Measurements from ENCODE around the gene GGCT.
"Not testable (repeated sequence)": the region's sequence is repeated elsewhere in the genome, so short reads cannot be mapped to it uniquely, and the experiment has no call there.

GGCT gene

GRCh38 chr7:30543115-30543514 is 38.5 kb upstream of the GGCT start:
- not testable (repeated sequence) for H3K4me3 ChIP-seq (ENCODE audit: low read length in 2 of 2); H3K27ac ChIP-seq (ENCODE audit: low read depth in 2 of 2, low read length in 2 of 2); H3K9me3 ChIP-seq (ENCODE audit: control insufficient read depth in 2 of 2, low read length in 2 of 2); H3K27me3 ChIP-seq (ENCODE audit: control insufficient read depth in 2 of 2, insufficient read depth in 2 of 2, low read length in 2 of 2); H3K9ac ChIP-seq (ENCODE audit: low read depth in 1 of 2, low read length in 2 of 2); H3K4me1 ChIP-seq (ENCODE audit: control insufficient read depth in 2 of 2, insufficient read depth in 2 of 2, low read length in 2 of 2); H3K36me3 ChIP-seq (ENCODE audit: control insufficient read depth in 2 of 2, insufficient read depth in 2 of 2, low read length in 2 of 2)

GRCh38 chr7:30533886-30534285 is 29.3 kb upstream of the GGCT start:
- Histone ChIP-seq H3K4me1 (ENCODE audit: control insufficient read depth in 2 of 2, insufficient read depth in 2 of 2, low read length in 2 of 2) (no peaks in the 10 kb centered on the region), H3K9me3 (ENCODE audit: control insufficient read depth in 2 of 2, low read length in 2 of 2) (no peaks in the 10 kb centered on the region), H3K27ac (ENCODE audit: low read depth in 2 of 2, low read length in 2 of 2) (no peak overlapping the region), H3K36me3 (ENCODE audit: control insufficient read depth in 2 of 2, insufficient read depth in 2 of 2, low read length in 2 of 2) (no peaks in the 10 kb centered on the region), H3K4me3 (ENCODE audit: low read length in 2 of 2) (no peak overlapping the region), H3K27me3 (ENCODE audit: control insufficient read depth in 2 of 2, insufficient read depth in 2 of 2, low read length in 2 of 2) (no peaks in the 10 kb centered on the region), H3K9ac (ENCODE audit: low read depth in 1 of 2, low read length in 2 of 2) (no peak overlapping the region)

GRCh38 chr7:30531286-30531685 is 26.7 kb upstream of the GGCT start:
- Histone ChIP-seq H3K9me3 (ENCODE audit: control insufficient read depth in 2 of 2, low read length in 2 of 2) (no peaks in the 10 kb centered on the region), H3K36me3 (ENCODE audit: control insufficient read depth in 2 of 2, insufficient read depth in 2 of 2, low read length in 2 of 2) (no peaks in the 10 kb centered on the region), H3K9ac (ENCODE audit: low read depth in 1 of 2, low read length in 2 of 2) (no peak overlapping the region), H3K4me1 (ENCODE audit: control insufficient read depth in 2 of 2, insufficient read depth in 2 of 2, low read length in 2 of 2) (no peaks in the 10 kb centered on the region), H3K27me3 (ENCODE audit: control insufficient read depth in 2 of 2, insufficient read depth in 2 of 2, low read length in 2 of 2) (no peaks in the 10 kb centered on the region), H3K27ac (ENCODE audit: low read depth in 2 of 2, low read length in 2 of 2) (no peak overlapping the region), H3K4me3 (ENCODE audit: low read length in 2 of 2) (no peak overlapping the region)

- H3K27me3 ChIP-seq (ENCODE audit: control insufficient read depth in 2 of 2, insufficient read depth in 2 of 2, low read length in 2 of 2): no peaks in the 10 kb centered on the region
- no peaks in the 10 kb centered on the region for H3K4me1 ChIP-seq (ENCODE audit: control insufficient read depth in 2 of 2, insufficient read depth in 2 of 2, low read length in 2 of 2)
- H3K9ac ChIP-seq (ENCODE audit: low read depth in 1 of 2, low read length in 2 of 2): no peak overlapping the region
- H3K36me3 ChIP-seq (ENCODE audit: control insufficient read depth in 2 of 2, insufficient read depth in 2 of 2, low read length in 2 of 2): no peaks in the 10 kb centered on the region
- no peaks in the 10 kb centered on the region for H3K9me3 ChIP-seq (ENCODE audit: control insufficient read depth in 2 of 2, low read length in 2 of 2)
- no peak overlapping the region for H3K4me3 ChIP-seq (ENCODE audit: low read length in 2 of 2)
- no peak overlapping the region for H3K27ac ChIP-seq (ENCODE audit: low read depth in 2 of 2, low read length in 2 of 2)
These were observed 25.7 kb upstream of the GGCT start for GRCh38 chr7:30530373-30530772.

GRCh38 chr7:30528779-30529178 is 24.1 kb upstream of the GGCT start:
- H3K9me3 ChIP-seq (ENCODE audit: control insufficient read depth in 2 of 2, low read length in 2 of 2): no peaks in the 10 kb centered on the region
- H3K4me3 ChIP-seq (ENCODE audit: low read length in 2 of 2): no peak overlapping the region
- H3K9ac ChIP-seq (ENCODE audit: low read depth in 1 of 2, low read length in 2 of 2): no peak overlapping the region
- H3K27me3 ChIP-seq (ENCODE audit: control insufficient read depth in 2 of 2, insufficient read depth in 2 of 2, low read length in 2 of 2): no peaks in the 10 kb centered on the region
- no peak overlapping the region for H3K27ac ChIP-seq (ENCODE audit: low read depth in 2 of 2, low read length in 2 of 2)
- peaks cover 0 to 5% of the 10 kb centered on the region in 2 donors for H3K4me1 ChIP-seq (ENCODE audit: control insufficient read depth in 2 of 2, insufficient read depth in 2 of 2, low read length in 2 of 2)
- H3K36me3 ChIP-seq (ENCODE audit: control insufficient read depth in 2 of 2, insufficient read depth in 2 of 2, low read length in 2 of 2): no peaks in the 10 kb centered on the region

GRCh38 chr7:30527297-30527696 is 22.7 kb upstream of the GGCT start:
- H3K27me3 ChIP-seq (ENCODE audit: control insufficient read depth in 2 of 2, insufficient read depth in 2 of 2, low read length in 2 of 2); H3K27ac ChIP-seq (ENCODE audit: low read depth in 2 of 2, low read length in 2 of 2); H3K9ac ChIP-seq (ENCODE audit: low read depth in 1 of 2, low read length in 2 of 2); H3K9me3 ChIP-seq (ENCODE audit: control insufficient read depth in 2 of 2, low read length in 2 of 2); H3K4me3 ChIP-seq (ENCODE audit: low read length in 2 of 2); H3K4me1 ChIP-seq (ENCODE audit: control insufficient read depth in 2 of 2, insufficient read depth in 2 of 2, low read length in 2 of 2); H3K36me3 ChIP-seq (ENCODE audit: control insufficient read depth in 2 of 2, insufficient read depth in 2 of 2, low read length in 2 of 2): not testable (repeated sequence)

GRCh38 chr7:30526163-30526562 is 21.5 kb upstream of the GGCT start:
- no peak overlapping the region for H3K9ac ChIP-seq (ENCODE audit: low read depth in 1 of 2, low read length in 2 of 2)
- peaks cover 0 to 15% of the 10 kb centered on the region in 2 donors for H3K4me1 ChIP-seq (ENCODE audit: control insufficient read depth in 2 of 2, insufficient read depth in 2 of 2, low read length in 2 of 2)
- H3K27me3 ChIP-seq (ENCODE audit: control insufficient read depth in 2 of 2, insufficient read depth in 2 of 2, low read length in 2 of 2): no peaks in the 10 kb centered on the region
- no peaks in the 10 kb centered on the region for H3K9me3 ChIP-seq (ENCODE audit: control insufficient read depth in 2 of 2, low read length in 2 of 2)
- H3K27ac ChIP-seq (ENCODE audit: low read depth in 2 of 2, low read length in 2 of 2): no peak overlapping the region
- no peaks in the 10 kb centered on the region for H3K36me3 ChIP-seq (ENCODE audit: control insufficient read depth in 2 of 2, insufficient read depth in 2 of 2, low read length in 2 of 2)
- no peak overlapping the region for H3K4me3 ChIP-seq (ENCODE audit: low read length in 2 of 2)

- no peaks in the 10 kb centered on the region for H3K9me3 ChIP-seq (ENCODE audit: control insufficient read depth in 2 of 2, low read length in 2 of 2)
- H3K4me3 ChIP-seq (ENCODE audit: low read length in 2 of 2): no peak overlapping the region
- H3K27ac ChIP-seq (ENCODE audit: low read depth in 2 of 2, low read length in 2 of 2): no peak overlapping the region
- no peak overlapping the region for H3K9ac ChIP-seq (ENCODE audit: low read depth in 1 of 2, low read length in 2 of 2)
- no peaks in the 10 kb centered on the region for H3K27me3 ChIP-seq (ENCODE audit: control insufficient read depth in 2 of 2, insufficient read depth in 2 of 2, low read length in 2 of 2)
- H3K36me3 ChIP-seq (ENCODE audit: control insufficient read depth in 2 of 2, insufficient read depth in 2 of 2, low read length in 2 of 2): no peaks in the 10 kb centered on the region
- H3K4me1 ChIP-seq (ENCODE audit: control insufficient read depth in 2 of 2, insufficient read depth in 2 of 2, low read length in 2 of 2): peaks cover 0 to 19% of the 10 kb centered on the region in 2 donors
These were observed 20.8 kb upstream of the GGCT start for GRCh38 chr7:30525429-30525828.

GRCh38 chr7:30524545-30524944 is 19.9 kb upstream of the GGCT start:
- Histone ChIP-seq H3K4me1 (ENCODE audit: control insufficient read depth in 2 of 2, insufficient read depth in 2 of 2, low read length in 2 of 2) (peaks cover 0 to 21% of the 10 kb centered on the region in 2 donors), H3K27me3 (ENCODE audit: control insufficient read depth in 2 of 2, insufficient read depth in 2 of 2, low read length in 2 of 2) (no peaks in the 10 kb centered on the region), H3K9me3 (ENCODE audit: control insufficient read depth in 2 of 2, low read length in 2 of 2) (no peaks in the 10 kb centered on the region), H3K36me3 (ENCODE audit: control insufficient read depth in 2 of 2, insufficient read depth in 2 of 2, low read length in 2 of 2) (no peaks in the 10 kb centered on the region), H3K9ac (ENCODE audit: low read depth in 1 of 2, low read length in 2 of 2) (no peak overlapping the region), H3K4me3 (ENCODE audit: low read length in 2 of 2) (no peak overlapping the region), H3K27ac (ENCODE audit: low read depth in 2 of 2, low read length in 2 of 2) (no peak overlapping the region)

- Histone ChIP-seq H3K9ac (ENCODE audit: low read depth in 1 of 2, low read length in 2 of 2) (no peak overlapping the region), H3K36me3 (ENCODE audit: control insufficient read depth in 2 of 2, insufficient read depth in 2 of 2, low read length in 2 of 2) (no peaks in the 10 kb centered on the region)
These were observed 18.8 kb upstream of the GGCT start for GRCh38 chr7:30523466-30523865.

GRCh38 chr7:30522159-30522558 is 17.5 kb upstream of the GGCT start:
- peaks cover 3 to 21% of the 10 kb centered on the region in 2 donors for H3K4me1 ChIP-seq (ENCODE audit: control insufficient read depth in 2 of 2, insufficient read depth in 2 of 2, low read length in 2 of 2)
- no peaks in the 10 kb centered on the region for H3K9me3 ChIP-seq (ENCODE audit: control insufficient read depth in 2 of 2, low read length in 2 of 2)
- no peaks in the 10 kb centered on the region for H3K27me3 ChIP-seq (ENCODE audit: control insufficient read depth in 2 of 2, insufficient read depth in 2 of 2, low read length in 2 of 2)
- H3K9ac ChIP-seq (ENCODE audit: low read depth in 1 of 2, low read length in 2 of 2): no peak overlapping the region
- no peak overlapping the region for H3K4me3 ChIP-seq (ENCODE audit: low read length in 2 of 2)
- H3K27ac ChIP-seq (ENCODE audit: low read depth in 2 of 2, low read length in 2 of 2): no peak overlapping the region
- no peaks in the 10 kb centered on the region for H3K36me3 ChIP-seq (ENCODE audit: control insufficient read depth in 2 of 2, insufficient read depth in 2 of 2, low read length in 2 of 2)

More at GRCh38 chr7:30523466-30523865, 18.8 kb upstream of the GGCT start:
- Histone ChIP-seq H3K27me3 (ENCODE audit: control insufficient read depth in 2 of 2, insufficient read depth in 2 of 2, low read length in 2 of 2) (no peaks in the 10 kb centered on the region), H3K4me3 (ENCODE audit: low read length in 2 of 2) (no peak overlapping the region), H3K9me3 (ENCODE audit: control insufficient read depth in 2 of 2, low read length in 2 of 2) (no peaks in the 10 kb centered on the region), H3K27ac (ENCODE audit: low read depth in 2 of 2, low read length in 2 of 2) (no peak overlapping the region), H3K4me1 (ENCODE audit: control insufficient read depth in 2 of 2, insufficient read depth in 2 of 2, low read length in 2 of 2) (peaks cover 3 to 21% of the 10 kb centered on the region in 2 donors)
